Right atrium auricular region (tissue), 2 donors: ENCODE results near the gene MAEA. TPM values are rescaled to one million over a fixed set of nuclear protein-coding genes. Genes with fewer than 3 reads are reported as not detected.

Experiments used
- DNase-seq: peaks from one replicate; pipeline ENCODE4 v3.0.0-alpha.2; 2019; ENCODE audit warnings: low spot score
- H3K27ac ChIP-seq, 2 donors: fragments of 200-600 bp; sonication (generic); 1 replicate in 1 of 2; 2 replicates in 1 of 2; pipeline ENCODE4 v1.5.1; 2016 to 2019
- H3K27me3 ChIP-seq, 2 donors: fragments of 200-600 bp; sonication (generic); one replicate each; pipeline versions ENCODE4 v1.5.1 to v1.6.0; 2017 to 2019
- H3K36me3 ChIP-seq: fragments of 200-600 bp; sonication (generic); one replicate; pipeline ENCODE4 v1.5.1; 2016
- H3K4me1 ChIP-seq, 2 donors: fragments of 200-600 bp; sonication (generic); one replicate each; pipeline versions ENCODE4 v1.5.1 to v1.6.0; 2017 to 2019
- H3K4me3 ChIP-seq, 2 donors: fragments of 200-600 bp; sonication (generic); 1 replicate in 1 of 2; 2 replicates in 1 of 2; pipeline ENCODE4 v1.5.1; 2017 to 2019; ENCODE audit warnings: mild to moderate bottlenecking in 1 of 2, moderate library complexity in 1 of 2
- H3K9me3 ChIP-seq, 2 donors: fragments of 200-600 bp; sonication (generic); one replicate each; pipeline ENCODE4 v1.5.1; 2019
- total RNA-seq, 2 donors: library from RNA; depleted of rRNA; stranded (reverse); fragments of >200 nt; gene quantifications; one replicate each; pipeline ENCODE4 v1.1.0, GENCODE V29; 2016
- TF ChIP-seq, protein P1 (sequence below), 2 donors: fragments of 200-600 bp; sonication (generic); IDR thresholded peaks; one replicate each; pipeline ENCODE4 v1.5.1; 2019; ENCODE audit warnings: antibody characterized with exemption in 2 of 2

Gene MAEA
- total RNA-seq, 2 donors from 2014 or later, result 46.0 to 51.7 TPM

DNA sequence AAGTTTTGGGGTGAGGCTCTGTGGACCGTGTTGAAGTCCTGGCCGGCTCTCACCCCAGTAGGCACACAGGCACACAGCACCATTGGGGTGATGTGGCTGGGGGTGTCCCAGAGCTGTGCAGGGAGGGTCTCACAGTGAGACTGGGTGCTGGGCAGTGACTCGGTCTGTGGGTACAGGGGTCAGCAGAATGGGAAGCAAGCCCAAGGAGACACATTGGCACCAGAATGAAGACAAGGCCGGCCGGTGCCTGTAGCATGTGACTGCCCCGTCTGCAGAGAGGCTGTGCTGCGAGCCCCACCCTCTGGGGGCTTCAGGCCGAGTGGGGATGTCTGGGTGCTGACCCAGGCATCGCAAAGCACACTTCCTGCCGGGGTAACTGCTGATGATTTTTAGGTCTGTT lies 5.2 kb downstream of the MAEA start:
- no peaks in the 10 kb centered on the region for H3K9me3 ChIP-seq
- no peak overlapping the region for H3K4me3 ChIP-seq
- TF ChIP-seq, protein P1, sequence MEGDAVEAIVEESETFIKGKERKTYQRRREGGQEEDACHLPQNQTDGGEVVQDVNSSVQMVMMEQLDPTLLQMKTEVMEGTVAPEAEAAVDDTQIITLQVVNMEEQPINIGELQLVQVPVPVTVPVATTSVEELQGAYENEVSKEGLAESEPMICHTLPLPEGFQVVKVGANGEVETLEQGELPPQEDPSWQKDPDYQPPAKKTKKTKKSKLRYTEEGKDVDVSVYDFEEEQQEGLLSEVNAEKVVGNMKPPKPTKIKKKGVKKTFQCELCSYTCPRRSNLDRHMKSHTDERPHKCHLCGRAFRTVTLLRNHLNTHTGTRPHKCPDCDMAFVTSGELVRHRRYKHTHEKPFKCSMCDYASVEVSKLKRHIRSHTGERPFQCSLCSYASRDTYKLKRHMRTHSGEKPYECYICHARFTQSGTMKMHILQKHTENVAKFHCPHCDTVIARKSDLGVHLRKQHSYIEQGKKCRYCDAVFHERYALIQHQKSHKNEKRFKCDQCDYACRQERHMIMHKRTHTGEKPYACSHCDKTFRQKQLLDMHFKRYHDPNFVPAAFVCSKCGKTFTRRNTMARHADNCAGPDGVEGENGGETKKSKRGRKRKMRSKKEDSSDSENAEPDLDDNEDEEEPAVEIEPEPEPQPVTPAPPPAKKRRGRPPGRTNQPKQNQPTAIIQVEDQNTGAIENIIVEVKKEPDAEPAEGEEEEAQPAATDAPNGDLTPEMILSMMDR (IDR thresholded peaks at IDR 0.05), result no peak
- no peak for DNase-seq
- H3K27ac ChIP-seq, result peak overlapping the region; percentile 13 to 62
- peaks cover 0 to 52% of the 10 kb centered on the region in 2 donors for H3K4me1 ChIP-seq
- H3K27me3 ChIP-seq, result no peaks in the 10 kb centered on the region
- peaks cover 31% of the 10 kb centered on the region for H3K36me3 ChIP-seq

DNA sequence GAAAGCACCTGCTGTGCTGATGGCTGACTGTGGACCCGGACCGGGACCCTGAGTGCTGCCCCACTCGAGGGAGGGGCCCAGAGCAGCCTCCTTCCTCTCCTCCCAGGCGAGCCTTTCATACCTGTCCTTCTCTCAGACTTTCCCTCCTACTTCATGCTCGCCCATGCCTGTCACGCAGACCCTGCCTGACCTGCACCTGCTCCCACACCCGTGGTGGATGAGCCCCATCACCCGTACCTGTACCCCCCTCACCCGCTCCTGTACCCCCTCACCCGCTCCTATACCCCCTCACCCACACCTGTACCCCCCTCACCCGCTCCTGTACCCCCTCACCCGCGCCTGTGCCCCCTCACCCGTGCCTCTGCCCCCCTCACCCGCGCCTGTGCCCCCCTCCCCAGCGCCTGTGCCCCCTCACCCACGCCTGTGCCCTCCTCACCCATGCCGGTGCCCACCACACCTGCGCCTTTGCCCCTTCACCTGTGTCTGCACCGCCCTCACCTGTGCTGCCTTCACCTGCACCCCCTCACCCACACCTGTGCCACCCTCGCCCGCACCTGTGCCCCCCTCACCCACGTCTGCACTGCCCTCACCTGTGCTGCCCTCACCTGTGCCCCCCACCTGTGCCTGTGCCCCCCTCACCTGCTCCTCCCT lies 5.8 kb downstream of the MAEA start:
- H3K4me3 ChIP-seq, result no peak overlapping the region
- H3K36me3 ChIP-seq, result peaks cover 37% of the 10 kb centered on the region
- no peak for DNase-seq
- H3K27ac ChIP-seq, result peak overlapping the region; percentile 13 to 62
- TF ChIP-seq, protein P1 (IDR thresholded peaks at IDR 0.05), result no peak
- peaks cover 0 to 55% of the 10 kb centered on the region in 2 donors for H3K4me1 ChIP-seq
- no peaks in the 10 kb centered on the region for H3K9me3 ChIP-seq
- no peaks in the 10 kb centered on the region for H3K27me3 ChIP-seq

DNA sequence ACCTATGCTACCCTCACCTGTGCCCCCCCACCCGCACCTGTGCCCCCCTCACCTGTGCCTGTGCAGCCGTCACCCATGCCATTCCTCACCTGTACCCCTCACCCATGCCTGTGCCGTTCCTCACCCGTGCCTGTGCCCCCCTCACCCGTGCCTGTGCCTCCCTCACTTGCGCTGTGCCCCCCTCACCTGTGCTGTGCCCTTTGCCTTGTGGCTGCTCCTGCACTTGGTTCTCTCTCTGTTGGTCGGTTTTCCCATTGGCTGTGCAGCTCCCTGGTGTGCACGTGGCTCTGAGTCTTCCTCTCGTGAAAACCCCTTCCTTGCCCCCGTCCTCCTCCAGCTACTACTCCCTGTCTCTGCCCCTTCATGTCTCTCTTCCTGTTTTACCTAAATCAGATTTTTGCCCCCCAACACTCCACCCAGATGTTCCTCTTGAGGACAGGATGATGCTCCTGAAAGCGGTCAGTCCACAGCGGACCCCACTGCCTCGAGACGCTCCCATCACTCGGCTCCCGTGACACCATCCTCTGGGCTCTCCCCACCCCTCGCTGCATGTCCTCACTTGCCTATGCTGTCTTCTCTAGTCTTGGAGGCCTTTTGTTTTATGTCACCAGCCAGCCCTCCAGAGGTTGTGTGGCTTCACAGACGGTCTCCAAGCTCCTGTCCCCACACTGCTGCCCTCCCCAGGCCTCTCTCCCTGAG lies 6.8 kb downstream of the MAEA start:
- H3K36me3 ChIP-seq, result peaks cover 37% of the 10 kb centered on the region
- DNase-seq, result no peak
- H3K4me1 ChIP-seq, result peaks cover 0 to 54% of the 10 kb centered on the region in 2 donors
- H3K9me3 ChIP-seq, result no peaks in the 10 kb centered on the region
- TF ChIP-seq, protein P1 (IDR thresholded peaks at IDR 0.05), result no peak
- no peaks in the 10 kb centered on the region for H3K27me3 ChIP-seq
- no peak overlapping the region for H3K4me3 ChIP-seq
- H3K27ac ChIP-seq, result peak overlapping the region in 1 of 2 donors; percentile 11

DNA sequence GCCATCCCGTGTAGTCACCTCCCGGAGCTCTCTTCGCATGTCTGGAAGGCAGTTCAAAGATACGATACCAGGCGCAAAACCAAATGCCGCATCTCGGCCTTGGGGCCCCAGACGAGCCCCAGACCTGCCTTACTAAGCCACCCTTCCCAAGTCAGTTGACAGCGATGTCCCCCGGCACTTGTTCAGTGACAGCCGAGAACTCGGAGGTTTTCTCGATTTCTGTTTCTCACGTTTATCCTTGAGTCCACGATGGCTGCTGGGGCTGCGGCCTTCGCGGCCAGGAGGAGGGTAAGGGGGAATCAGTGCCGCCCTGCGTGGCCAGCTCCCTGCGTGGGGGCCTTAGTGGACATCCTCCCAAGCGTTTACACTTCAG lies 7.3 kb downstream of the MAEA start:
- H3K4me1 ChIP-seq, result peaks cover 0 to 49% of the 10 kb centered on the region in 2 donors
- H3K27ac ChIP-seq, result peak overlapping the region in 1 of 2 donors; percentile 11
- no peaks in the 10 kb centered on the region for H3K9me3 ChIP-seq
- no peak for DNase-seq
- no peaks in the 10 kb centered on the region for H3K27me3 ChIP-seq
- TF ChIP-seq, protein P1 (IDR thresholded peaks at IDR 0.05), result no peak
- H3K36me3 ChIP-seq, result peaks cover 37% of the 10 kb centered on the region
- H3K4me3 ChIP-seq, result no peak overlapping the region

DNA sequence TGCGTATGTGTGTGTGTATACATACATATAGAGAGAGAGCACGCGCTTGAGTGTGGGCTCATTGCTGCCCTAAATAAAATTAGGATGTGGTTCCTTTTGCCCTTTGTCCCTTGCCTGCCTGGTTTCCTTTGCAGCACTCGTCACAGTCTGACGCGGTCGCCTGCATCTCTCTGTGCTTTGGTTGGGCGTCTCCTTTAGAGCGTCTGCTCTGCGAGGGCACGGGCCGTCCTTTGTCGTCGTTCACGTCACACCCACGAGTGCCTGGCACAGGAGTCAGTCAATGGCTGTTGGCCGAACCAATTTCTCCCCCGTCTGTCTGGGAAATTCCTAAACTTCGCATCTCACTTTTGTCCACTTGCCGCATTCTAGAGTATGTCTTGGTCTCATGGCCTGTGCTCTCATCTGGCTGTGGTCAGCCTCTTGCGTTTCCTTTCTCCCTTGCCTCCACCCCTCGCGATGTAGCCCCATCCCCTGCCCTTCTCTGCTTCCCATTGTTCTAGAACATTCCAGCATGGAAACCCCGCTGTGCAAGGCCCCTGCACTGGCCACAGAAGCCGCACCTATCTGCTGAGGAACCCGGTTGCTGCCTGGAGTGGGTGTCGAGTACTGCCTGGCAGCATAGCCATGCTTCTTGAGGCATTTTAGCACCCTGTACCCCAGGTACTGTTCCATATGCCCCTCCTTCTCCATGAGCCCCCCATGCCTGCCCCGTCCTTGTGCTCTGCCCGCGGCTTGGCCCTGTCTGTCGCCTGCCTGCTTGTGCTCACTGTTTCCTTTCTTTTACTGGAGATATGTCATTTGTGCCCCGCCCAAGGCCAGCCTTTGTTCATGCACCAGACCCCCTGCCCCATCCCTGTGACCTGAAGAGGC lies 8.0 kb downstream of the MAEA start:
- Histone ChIP-seq H3K27ac (peak overlapping the region in 1 of 2 donors; percentile 11), H3K4me3 (no peak overlapping the region), H3K4me1 (peaks cover 0 to 42% of the 10 kb centered on the region in 2 donors), H3K9me3 (no peaks in the 10 kb centered on the region), H3K27me3 (no peaks in the 10 kb centered on the region), H3K36me3 (peaks cover 37% of the 10 kb centered on the region)
- no peak for DNase-seq
- TF ChIP-seq, protein P1 (IDR thresholded peaks at IDR 0.05), result no peak
